Fibroblast of gingiva (primary cell): Measurements from ENCODE around the gene SUGCT.

Experiments
- DNase-seq: peaks from one replicate; pipeline ENCODE4 v3.0.0-alpha.2; 2011; ENCODE audit warnings: low read depth

Gene SUGCT

DNA sequence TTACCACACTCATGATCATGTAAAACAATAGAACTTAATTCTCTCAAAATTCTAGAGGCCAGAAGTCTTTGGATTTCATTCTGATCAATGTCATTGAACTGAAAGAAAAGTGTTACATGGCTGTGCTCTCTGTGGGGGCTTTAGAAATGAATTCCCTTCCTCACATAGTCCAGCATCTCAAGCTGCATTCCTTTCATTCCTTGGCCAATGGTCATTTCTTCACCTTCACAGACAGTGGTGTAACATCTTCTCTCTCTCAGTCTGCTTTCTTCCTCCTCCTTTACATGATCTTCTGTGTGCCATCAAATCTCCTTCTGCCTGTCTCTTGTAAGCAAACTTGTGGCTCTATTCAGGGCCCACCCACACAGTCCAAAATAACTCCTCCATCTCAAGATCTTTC, 735.3 kb downstream of the SUGCT start:
- no peak for DNase-seq

DNA sequence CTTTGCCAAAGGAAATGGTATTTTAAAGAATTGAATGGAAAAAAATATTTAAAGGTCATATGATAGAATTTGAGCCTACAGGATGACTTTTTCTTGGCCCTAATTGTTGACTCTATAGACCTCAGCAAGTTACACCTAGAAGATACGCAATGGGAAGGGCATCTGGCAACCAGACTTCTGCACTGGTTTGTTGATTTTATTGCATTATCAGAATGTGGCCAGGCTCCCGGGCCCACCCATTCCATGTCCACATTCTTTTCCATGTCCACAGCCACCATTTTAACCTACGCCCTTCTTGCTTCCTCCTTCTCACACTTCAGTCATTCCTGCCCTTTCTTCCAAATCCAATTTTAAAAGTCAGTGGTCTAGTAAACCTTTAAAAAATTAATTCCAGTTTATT, 738.4 kb downstream of the SUGCT start:
- no peak for DNase-seq

DNA sequence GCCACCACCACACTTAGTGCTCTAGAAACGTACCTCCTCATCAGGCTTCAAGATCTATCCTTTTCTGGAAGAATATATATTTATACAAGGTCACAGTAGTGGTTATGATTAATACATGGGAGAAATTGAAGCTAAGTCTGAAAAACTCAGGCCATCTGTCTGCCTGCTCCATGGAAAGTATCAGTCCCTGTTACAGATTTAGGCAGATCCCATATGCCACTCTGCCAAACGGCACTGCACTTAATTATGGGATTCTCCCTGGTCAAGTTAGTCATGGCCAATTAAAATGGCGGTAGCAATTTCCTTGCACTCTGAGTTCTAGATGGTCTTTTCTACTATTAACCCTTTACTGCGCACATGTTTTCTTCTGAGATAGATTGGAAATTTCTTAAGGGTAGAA, 740.0 kb downstream of the SUGCT start:
- no peak for DNase-seq

DNA sequence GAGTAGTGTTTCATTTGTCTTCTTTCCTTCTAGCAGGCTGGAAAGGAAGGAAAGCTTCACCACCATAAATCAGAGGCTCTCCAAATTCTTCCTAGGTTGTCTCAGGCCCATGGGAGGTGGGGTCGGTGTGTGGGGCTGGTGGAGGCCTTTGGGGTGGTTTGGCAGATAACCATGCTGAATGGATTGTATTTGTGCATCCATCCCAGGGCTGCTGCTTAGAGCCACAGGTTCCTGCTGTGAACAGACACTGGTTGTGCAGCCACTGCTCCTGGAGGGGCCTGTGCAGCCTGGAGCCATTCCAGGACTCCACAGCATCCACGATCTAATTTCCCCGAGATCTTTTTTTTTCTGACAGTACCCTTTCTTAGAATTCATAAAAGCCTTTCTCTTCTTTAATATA, 741.8 kb downstream of the SUGCT start:
- DNase-seq = no peak

DNA sequence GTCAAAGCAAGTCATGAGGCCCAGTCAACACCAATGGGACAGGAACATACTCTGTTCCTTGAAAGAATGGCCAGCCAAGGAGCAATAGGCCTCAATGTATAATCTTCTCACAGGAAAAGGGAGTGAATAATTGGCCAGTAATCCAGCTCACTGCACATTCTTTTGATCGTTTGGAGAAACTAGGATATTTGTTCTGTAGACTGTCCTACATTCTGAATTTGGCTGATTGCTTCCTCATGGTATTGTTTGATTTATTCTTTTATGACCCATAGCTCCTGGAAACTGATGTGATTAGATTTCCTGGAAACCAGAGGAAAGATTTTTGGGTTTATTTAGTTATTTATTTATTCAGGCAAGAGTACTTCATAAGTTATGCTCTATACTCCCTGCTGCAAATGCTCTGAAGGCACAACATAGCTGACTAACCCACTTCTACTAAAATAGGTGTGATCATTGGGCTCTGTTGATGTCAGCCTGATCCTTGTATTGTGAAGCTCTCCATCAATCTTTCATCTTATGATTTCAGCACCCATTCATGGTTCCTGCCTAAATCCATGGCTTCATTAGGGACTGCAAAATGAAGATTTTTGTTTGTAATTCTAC, 745.2 kb downstream of the SUGCT start:
- DNase-seq = peak; percentile 49

DNA sequence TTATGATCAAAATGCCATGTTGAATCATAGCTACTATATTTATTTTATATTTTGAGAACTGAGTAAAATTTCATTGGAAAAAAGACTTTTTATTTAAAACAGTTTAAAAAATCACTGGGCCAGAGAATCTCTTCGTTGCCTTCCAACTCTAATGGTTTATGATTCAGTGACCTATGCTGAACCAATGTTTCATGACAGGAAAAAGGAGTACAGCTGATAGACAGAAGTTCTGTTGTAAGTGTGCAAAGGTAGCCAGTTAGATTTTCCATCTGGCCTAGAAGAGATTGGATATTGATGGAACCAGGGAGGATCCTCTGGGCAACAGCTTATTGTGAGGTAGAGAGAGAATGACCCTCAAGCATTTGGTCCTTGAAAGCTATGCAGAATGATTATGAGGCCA, 745.8 kb downstream of the SUGCT start:
- peak; percentile 37 for DNase-seq

DNA sequence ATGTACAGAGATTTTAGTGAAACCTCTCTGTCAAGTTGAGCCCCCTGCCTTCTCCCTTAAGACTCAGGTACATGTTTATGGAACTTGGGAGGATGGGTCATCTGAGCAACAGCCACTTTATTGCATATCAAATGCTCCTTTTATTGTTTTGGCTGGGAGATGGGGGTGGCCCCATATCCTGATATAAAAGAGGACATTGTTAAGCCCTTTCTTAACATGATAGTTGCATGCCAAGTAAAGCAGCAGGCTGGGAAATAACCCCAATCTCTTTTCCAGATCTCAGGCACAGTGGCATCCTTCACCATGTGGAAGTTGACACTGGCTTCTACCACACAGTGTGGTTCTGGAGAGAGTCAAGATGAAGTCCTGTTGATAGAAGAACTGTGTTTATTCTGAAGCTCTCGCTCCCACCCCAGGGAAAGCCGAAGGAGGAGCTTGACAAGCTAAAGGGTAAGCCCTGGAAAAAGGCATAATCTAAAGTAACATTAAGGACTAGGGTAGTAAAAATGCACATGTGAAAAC, 746.7 kb downstream of the SUGCT start:
- no peak for DNase-seq

DNA sequence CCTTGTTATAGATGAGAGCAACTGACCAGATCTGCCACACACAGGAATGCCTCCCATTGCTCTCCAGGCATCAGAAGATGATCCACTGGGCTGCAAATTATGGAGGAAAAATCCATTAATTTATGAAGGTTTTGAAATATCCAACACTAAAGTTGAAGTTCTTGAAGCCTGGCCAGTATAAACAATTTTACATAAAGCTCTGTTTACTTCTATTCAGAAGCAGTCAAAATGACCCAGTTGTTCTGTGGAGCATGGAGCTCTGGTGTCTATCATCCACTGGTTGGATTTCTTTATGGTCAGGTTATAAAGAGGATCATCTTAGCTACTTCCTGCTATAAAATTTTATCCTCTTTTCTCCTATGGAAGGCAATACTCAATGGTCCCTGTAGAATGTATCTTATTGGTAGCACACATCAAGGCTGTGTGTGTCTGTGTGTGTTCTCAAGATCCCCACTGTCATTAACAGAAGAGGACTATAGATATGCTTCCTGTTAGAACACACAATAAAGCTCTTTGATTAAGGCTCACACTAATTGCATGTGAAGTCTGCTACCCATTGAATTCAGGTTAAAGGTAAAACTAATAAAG, 747.4 kb downstream of the SUGCT start:
- DNase-seq = no peak

DNA sequence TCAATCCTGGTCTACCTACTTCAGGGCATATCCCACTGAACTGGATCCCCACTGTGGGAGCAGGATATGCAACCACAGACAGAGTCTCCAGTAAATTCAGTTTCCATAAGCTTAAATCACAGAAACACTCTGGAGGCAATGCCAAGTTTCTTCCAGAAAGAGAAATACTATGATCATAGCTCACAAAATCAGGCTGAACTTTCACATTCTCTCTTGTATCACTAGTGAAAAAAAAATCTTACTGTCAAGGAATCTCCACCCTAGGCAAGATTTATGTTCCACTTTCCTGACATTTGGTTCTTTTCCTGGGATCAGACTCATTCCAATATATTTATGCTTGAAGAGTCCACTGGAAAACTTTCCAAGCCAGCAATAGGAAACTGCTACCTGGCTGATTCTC, 749.0 kb downstream of the SUGCT start:
- no peak for DNase-seq

DNA sequence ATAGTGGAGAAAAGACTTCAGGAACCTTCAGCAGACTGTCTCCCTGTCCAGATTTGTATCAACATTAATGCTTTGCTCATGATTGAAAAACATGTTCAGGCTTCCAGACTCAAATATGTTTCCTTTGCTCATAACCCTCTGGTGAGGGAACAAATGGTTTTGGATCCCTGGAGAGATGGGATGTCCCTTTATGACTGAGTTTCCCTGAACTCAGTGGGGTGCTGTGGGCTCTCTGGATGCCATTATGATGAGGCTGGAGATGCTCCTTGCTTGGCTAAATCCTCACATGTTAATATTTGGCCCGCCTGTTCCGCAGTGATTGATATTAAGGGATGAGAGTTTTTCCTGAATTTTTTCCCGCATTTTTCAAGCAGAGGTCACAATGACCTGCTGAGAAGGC, 749.4 kb downstream of the SUGCT start:
- DNase-seq = no peak

DNA sequence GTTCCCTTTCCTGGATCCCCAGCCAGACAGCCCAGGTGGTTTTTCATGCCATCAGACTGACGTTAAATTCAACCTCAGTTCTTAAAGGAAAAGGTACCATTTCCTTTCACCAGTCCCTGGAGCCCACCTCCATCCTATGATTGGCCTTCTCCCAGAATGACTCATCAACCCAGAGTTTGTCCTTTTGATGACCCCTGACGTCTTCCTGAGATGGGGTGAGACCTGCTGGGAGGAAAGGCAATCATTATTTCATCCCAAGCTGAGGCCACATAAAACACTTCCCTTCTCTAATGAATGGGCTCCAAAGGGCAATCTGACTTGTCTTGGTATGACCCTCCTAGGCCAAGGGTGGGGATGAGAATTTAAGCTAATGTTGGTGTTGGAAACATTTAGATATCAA, 750.7 kb downstream of the SUGCT start:
- DNase-seq = no peak

DNA sequence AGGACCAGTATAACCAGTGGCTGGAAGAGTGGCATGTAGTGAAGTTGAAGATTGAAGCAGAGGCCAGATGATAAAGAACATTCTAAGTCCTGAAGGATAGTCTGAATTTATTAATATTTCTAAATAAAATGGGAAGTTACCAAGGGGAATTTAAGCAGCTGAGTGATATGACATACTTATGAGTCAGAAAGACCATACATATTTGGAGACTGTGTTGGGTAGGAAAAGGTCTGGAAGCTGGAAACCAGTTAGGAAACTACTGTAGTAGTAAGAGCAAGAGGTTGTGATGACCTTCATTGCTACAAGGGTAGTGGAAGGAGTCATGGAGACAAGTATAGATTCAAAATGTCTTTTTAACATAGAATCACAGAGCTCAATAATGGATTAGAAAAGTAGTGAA, 752.3 kb downstream of the SUGCT start:
- DNase-seq = peak; percentile 49

DNA sequence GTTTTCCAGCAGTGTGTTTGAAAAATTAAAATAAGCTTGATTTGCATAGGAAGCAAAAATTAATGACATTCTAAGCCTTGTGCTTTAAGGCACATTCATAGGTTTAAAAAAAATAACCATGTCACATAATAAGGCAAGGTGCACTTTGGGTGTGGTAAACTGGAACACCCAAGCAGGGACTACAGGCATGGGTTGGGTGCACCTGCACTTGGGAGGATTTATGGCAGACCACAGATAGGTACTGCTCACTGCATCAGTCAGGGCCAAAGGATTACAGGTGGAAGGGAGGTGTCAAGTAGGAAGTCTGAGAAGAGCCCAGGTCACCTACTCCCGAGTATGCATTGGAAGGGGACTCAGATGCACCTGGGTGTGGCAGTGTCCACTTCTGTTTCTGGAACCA, 753.7 kb downstream of the SUGCT start:
- DNase-seq = no peak

DNA sequence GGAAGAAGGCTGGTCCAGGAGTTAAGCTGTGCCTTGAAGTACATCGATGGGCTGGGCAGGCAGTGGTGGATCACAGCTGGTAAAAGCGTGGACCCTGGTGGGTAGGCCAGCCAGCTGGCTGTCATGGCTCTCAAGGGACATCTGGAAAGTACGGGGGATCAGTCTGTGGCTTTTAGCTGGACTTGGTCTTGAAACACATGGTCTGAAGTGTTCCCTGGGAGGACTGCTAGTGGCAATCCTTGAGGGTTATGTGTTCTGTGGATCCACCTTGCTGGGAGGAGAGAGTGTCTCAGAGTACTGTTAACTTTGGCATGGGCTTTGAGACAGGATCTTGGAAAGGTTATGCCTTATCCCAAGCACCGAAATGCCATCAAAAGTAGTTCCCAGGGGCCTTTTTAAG, 754.3 kb downstream of the SUGCT start:
- DNase-seq = no peak

DNA sequence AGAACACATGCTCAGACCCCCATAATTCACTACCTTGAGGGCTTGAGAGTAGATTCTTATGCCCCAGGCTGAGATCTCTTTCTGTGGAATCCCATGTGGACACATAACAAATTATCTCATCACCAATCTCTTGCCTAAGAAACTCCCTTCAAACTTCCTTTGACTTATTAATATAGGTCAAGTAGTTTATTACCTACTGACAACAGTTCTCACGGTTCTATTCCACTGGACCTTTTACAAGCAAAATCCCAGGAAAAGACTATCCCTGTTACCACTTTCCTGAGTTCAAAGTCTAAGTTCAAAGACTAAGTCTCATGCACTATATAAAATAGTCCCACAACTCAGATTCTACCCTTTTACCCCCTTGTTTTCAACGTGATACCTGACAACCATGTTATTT, 754.7 kb downstream of the SUGCT start:
- no peak for DNase-seq

DNA sequence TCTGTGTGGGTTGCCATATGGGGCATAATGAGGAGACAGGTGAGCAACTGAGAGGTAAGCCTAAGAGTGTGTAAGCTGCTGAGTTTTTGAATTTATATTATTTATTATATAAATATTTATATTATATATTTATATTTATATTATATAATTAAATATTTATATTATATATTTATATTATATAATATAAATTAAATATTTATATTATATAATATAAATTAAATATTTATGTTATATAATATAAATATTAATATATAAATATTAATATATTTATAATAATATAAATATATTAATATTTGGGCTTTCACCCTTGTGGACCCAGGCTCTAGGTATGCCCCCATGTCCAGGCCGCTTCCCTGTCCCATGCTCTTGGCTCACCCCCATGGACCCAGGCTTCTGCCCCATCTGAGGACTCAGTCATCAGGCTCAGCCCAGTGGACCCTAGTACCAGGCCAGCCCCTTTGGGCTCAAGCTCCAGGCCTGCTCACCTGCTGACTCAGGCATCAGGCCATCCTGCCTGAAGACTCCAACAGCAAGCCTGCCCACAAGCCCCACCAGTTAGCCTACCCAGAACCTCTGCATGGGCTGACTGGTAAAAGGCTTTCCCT, 755.4 kb downstream of the SUGCT start:
- DNase-seq = no peak

DNA sequence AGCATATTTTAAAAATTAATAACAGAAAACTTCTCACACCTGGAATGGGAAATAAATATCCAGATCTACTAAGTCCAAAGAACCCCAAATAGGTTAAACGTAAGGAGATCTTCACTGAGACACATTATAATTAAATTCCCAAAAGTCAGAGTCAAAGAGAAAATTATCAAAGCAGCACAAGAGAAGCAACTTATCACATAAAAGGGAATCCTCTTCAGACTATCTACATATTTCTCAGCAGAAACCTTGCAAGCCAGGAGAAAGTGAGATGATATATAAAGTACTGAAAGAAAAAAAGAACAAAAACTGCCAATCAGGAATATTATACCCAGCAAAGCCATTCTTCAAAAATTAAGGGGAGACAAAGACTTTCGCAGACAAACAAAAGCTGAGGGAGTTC, 756.4 kb downstream of the SUGCT start:
- DNase-seq = no peak

DNA sequence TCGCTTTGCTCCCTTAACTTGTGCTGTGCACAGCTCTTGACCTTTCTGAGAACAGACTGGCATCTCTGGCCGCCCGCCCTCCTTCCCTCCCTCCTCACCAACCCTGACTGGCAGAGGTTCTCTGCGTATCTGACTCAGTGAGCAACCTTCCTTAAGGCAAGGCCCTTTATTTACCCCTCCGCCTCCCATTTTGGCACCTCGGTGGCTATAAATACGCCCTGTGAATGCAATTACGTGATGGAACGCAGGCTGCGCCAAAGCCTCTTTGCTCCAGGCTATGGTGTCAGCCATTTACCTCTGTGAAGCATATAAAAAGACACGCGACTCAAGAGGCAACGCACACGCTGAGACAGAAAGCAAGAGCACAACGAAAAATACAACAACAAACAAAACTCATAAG, 764.3 kb downstream of the SUGCT start:
- no peak for DNase-seq

DNA sequence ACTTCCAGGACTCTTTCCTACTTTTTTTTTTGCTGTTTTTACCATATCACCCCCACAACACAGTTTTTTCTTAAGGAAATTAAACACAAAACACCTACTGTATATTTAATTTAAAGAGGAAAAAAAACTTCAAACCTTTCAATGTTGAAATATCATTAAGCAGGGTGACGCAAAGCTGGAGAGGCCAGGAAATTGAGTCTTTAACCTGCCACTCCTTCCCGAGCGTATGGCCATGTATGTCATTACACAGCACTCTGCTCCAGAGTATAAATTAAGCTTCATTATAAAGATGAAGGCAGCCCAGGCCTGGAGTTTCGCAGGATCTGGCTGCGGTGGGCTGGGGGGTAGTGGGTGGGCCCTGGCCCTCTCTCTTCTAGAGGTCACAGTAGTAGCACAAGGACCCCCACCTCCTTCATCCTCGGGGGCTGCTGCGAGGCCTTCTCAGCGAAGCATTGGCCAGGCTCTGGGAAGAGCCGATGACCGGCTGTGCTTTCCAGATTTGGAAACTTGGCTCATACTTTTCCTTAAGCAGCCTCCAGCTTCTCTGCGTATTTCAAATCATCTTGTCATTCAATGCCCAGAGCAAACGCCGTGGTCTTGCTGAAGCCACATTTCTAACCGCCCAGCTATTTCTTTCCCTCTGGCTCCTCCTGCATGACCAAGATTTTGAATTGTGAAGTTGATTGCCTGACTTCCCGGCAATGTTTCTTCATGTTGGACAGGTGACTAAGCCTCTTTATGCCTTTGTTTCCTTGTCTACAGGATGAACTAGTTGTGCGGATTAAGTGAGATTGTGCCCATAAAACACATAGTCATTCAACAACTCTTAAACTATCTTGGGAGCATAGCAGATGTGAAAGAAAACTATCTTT, 765.1 kb downstream of the SUGCT start:
- DNase-seq = no peak

DNA sequence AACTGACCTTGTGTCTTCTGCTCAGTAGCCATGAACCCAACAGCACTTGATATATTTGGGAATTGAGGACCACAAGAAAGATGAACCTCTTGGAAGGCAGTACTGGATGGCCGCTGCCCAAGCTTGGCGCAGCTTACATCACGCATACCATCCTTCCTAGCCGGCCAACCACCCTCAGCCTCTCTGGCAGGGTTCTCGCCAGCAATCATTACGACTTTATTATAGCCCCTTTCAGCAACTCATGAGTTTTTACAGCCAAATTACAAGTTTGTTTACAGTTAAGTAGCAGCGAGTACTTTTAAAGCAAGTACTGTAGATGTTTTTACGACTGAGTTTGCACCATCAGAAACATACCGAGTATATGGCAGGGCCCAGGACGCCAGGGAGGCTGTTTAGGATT, 769.1 kb downstream of the SUGCT start:
- DNase-seq = peak; percentile 19

DNA sequence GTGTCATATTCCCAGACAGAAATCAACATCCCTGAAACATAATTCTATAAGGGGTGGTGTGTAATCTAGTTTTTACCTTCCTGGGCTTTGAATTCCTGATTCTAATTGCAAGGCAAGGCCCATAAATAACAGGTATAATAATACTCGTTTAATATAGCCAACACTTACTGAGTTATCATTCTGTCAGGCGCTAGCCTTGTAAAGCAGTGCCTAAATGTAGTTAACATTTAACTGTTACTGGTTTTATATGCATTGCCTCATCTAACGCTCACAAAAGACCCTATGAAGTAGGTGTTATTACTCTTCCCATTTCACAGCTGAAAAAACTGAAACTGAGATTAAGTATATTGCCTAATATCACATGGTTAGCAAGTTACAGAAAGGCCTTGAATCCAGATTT, 772.5 kb downstream of the SUGCT start:
- no peak for DNase-seq

DNA sequence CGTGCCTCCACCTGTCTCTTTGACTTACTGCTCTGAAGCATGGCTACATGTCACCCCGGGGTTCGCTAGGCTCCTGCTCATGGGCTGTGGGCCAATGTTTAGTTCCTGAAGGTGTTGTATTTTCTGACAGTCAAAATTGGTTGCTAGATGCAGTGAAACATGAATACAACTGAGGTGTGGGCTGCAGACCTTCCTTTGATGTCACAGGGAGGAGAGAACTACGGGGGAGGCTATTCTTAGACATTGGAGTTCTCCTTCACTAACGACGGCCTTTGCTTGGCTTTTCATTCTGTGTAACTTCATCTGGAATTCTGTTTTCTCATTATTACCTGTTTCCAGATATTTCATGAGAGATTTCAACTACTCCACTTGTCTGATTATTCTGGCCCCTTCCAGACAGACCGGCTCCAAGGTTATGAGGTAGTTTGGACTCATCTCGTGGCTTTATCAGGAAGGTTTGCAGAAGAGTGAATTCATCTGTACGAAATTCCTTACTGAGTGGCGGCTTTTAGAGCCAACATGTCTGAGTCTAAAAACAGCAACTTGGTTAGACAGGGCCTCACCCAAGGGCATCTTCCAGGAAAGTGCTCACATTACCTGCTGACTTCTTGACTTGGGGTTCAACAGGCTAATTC, 774.7 kb downstream of the SUGCT start:
- DNase-seq = no peak
